Measurements from ENCODE around the gene ZNF296. TPM values are rescaled to one million over a fixed set of nuclear protein-coding genes. Genes with fewer than 3 reads are reported as not detected.

Gene ZNF296
- total and polyA plus RNA-seq, 2 donors from 2014 or later, result 1.2 to 2.1 TPM

DNA sequence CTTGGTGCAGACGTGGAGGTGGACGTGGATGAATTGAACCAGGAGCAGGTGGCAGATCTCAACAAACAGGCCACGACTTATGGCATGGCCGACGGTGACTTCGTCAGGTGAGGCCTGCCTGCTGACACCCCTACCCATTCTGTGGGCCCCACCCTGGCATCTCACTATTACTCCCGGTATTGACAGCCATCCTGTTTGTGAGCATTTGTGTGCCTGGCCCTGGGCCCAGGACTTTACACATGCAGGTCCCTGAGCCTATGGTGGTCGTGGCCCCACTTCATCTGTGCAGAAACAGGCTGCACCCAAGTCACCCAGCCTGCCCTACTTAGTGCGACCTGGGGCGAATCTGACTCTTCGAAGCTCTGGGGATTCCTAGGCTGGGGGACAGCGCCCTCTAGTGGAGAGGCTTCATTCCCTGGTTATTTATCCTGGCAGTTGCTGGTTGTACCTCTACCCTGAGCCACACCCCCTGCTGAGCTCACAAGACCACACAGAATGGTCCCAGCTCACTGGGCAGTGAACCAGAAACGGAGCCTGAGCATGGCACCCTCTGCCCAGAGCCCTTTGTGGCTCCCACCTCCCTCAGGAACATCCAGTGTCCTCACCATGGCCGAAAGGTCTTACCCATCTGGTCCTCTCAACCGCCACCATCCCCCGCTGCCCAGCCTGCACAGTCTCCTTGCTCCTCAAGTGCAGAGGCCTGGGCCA, 16.9 kb downstream of the ZNF296 start:
- H3K4me1 ChIP-seq (ENCODE audit: control insufficient read depth in 2 of 3, insufficient read depth in 2 of 3, low read depth in 1 of 3, low read length in 3 of 3), result no peaks in the 10 kb centered on the region
- intact Hi-C loops (cut with DNase I), result no loop called here
- no peaks in the 10 kb centered on the region for H3K9me3 ChIP-seq (ENCODE audit: control insufficient read depth in 2 of 3, insufficient read depth in 1 of 3, low read length in 3 of 3)
- DNase-seq (peak; percentile 63 to 79 (median 75)), FAIRE-seq (no peak)
- no peak overlapping the region for H3K9ac ChIP-seq (ENCODE audit: low read length in 3 of 3)
- no peaks in the 10 kb centered on the region for H3K27me3 ChIP-seq (ENCODE audit: control insufficient read depth, insufficient read depth, low read length)
- TF ChIP-seq, protein P1, sequence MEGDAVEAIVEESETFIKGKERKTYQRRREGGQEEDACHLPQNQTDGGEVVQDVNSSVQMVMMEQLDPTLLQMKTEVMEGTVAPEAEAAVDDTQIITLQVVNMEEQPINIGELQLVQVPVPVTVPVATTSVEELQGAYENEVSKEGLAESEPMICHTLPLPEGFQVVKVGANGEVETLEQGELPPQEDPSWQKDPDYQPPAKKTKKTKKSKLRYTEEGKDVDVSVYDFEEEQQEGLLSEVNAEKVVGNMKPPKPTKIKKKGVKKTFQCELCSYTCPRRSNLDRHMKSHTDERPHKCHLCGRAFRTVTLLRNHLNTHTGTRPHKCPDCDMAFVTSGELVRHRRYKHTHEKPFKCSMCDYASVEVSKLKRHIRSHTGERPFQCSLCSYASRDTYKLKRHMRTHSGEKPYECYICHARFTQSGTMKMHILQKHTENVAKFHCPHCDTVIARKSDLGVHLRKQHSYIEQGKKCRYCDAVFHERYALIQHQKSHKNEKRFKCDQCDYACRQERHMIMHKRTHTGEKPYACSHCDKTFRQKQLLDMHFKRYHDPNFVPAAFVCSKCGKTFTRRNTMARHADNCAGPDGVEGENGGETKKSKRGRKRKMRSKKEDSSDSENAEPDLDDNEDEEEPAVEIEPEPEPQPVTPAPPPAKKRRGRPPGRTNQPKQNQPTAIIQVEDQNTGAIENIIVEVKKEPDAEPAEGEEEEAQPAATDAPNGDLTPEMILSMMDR (IDR thresholded peaks at IDR 0.05; ENCODE audit: borderline replicate concordance, extremely low read depth, insufficient read depth), result peak; percentile 75
- H3K4me3 ChIP-seq (ENCODE audit: low read length in 3 of 3), result no peak overlapping the region
- peaks cover 6 to 60% (median 42%) of the 10 kb centered on the region in 3 donors for H3K36me3 ChIP-seq (ENCODE audit: control insufficient read depth in 2 of 3, insufficient read depth in 3 of 3, low read length in 3 of 3)
- no peak overlapping the region for H3K27ac ChIP-seq (ENCODE audit: low read depth in 2 of 2, low read length in 2 of 2)

DNA sequence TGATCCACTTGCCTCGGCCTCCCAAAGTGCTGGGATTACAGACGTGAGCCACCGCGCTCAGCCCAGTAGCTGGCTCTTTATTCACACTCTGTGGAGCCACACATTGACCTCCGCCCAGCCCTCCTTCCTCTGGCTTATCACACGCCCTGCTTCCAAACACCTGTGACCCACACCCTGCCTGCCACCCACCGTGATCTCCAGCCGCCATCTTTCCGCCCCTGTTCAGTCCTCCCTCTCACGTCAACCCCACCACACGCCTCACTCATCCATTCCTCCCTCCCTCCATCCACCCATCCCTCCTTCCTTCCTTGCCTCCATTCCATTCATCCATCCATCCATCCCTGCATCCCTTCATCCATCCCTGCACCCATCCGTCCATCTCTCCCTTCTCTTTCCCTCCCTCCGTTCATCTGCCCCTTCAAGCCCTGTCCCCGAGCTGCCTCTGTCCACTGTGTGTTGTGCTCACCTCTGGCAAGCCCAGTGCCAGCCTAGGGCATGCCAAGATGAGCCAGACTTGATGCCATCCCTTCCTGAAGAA, 17.6 kb downstream of the ZNF296 start:
- H3K9me3 ChIP-seq (ENCODE audit: control insufficient read depth in 2 of 3, insufficient read depth in 1 of 3, low read length in 3 of 3), result no peaks in the 10 kb centered on the region
- no peak overlapping the region for H3K27ac ChIP-seq (ENCODE audit: low read depth in 2 of 2, low read length in 2 of 2)
- FAIRE-seq, result no peak
- H3K27me3 ChIP-seq (ENCODE audit: control insufficient read depth, insufficient read depth, low read length), result no peaks in the 10 kb centered on the region
- TF ChIP-seq, protein P1 (IDR thresholded peaks at IDR 0.05; ENCODE audit: borderline replicate concordance, extremely low read depth, insufficient read depth), result no peak
- intact Hi-C loops (cut with DNase I), result no loop called here
- H3K9ac ChIP-seq (ENCODE audit: low read length in 3 of 3), result no peak overlapping the region
- DNase-seq, result no peak
- peaks cover 6 to 61% (median 42%) of the 10 kb centered on the region in 3 donors for H3K36me3 ChIP-seq (ENCODE audit: control insufficient read depth in 2 of 3, insufficient read depth in 3 of 3, low read length in 3 of 3)
- H3K4me3 ChIP-seq (ENCODE audit: low read length in 3 of 3), result no peak overlapping the region
- H3K4me1 ChIP-seq (ENCODE audit: control insufficient read depth in 2 of 3, insufficient read depth in 2 of 3, low read depth in 1 of 3, low read length in 3 of 3), result no peaks in the 10 kb centered on the region

DNA sequence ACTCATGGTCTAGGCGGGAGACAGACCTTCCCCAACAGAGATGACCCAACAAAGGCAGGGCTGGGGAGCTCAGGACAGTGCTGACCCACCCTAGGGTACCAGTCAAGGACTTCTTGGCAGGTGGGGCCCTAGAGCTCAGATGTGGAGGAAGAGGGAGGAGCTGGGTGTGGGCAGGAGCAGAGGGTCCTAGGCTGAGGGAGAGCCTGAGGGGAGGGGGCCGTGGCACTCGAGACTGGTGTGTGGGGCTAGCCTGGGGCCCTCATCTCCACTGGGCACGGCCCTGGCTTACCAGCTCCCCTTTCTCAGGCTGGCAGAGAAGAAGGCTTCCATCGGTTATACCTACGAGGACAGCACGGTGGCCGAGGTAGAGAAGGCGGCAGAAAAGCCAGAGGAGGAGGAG, 18.8 kb downstream of the ZNF296 start:
- no peaks in the 10 kb centered on the region for H3K27me3 ChIP-seq (ENCODE audit: control insufficient read depth, insufficient read depth, low read length)
- TF ChIP-seq, protein P1 (IDR thresholded peaks at IDR 0.05; ENCODE audit: borderline replicate concordance, extremely low read depth, insufficient read depth), result no peak
- DNase-seq (no peak), FAIRE-seq (no peak)
- H3K9me3 ChIP-seq (ENCODE audit: control insufficient read depth in 2 of 3, insufficient read depth in 1 of 3, low read length in 3 of 3), result no peaks in the 10 kb centered on the region
- intact Hi-C loops (cut with DNase I), result no loop called here
- H3K4me3 ChIP-seq (ENCODE audit: low read length in 3 of 3), result no peak overlapping the region
- H3K4me1 ChIP-seq (ENCODE audit: control insufficient read depth in 2 of 3, insufficient read depth in 2 of 3, low read depth in 1 of 3, low read length in 3 of 3), result no peaks in the 10 kb centered on the region
- H3K36me3 ChIP-seq (ENCODE audit: control insufficient read depth in 2 of 3, insufficient read depth in 3 of 3, low read length in 3 of 3), result peaks cover 6 to 61% (median 39%) of the 10 kb centered on the region in 3 donors
- H3K27ac ChIP-seq (ENCODE audit: low read depth in 2 of 2, low read length in 2 of 2), result no peak overlapping the region
- no peak overlapping the region for H3K9ac ChIP-seq (ENCODE audit: low read length in 3 of 3)

Measured in kidney (tissue), 14 donors.